GM19240 (cell line): Measurements from ENCODE around the gene PLEKHA1.

ENCODE experiments used
- DNase-seq: peaks from one replicate; pipeline ENCODE4 v3.0.0; 2011; ENCODE audit warnings: low spot score; ENCODE audit not compliant: insufficient read length

The PLEKHA1 gene

DNA sequence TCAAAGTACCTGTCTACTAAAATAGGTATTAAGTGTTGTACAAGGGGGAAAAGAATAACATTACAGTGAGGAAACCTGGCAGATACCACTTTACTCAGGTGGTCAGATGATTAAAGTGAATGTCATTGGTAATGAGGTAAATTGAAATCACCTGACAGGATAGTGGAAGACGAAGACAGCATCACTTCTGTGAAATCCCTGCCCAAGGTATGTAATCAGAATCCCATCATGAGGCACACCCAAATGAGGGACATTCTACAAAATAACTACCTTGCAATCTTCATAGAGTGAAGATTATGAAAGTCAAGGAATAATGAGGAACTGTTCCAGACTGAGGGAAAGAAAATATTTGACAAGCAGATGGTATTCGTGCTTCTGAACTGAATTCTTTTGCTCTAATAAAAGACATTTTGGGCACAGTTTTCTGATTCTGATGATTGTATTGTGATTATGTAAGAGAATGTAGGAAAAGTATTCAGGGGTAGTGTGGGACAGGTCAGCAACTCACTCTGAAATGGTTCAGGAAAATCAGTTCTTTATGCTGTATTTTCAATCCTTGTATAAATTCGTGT is 46.6 kb downstream of the PLEKHA1 start:
- no peak for DNase-seq

DNA sequence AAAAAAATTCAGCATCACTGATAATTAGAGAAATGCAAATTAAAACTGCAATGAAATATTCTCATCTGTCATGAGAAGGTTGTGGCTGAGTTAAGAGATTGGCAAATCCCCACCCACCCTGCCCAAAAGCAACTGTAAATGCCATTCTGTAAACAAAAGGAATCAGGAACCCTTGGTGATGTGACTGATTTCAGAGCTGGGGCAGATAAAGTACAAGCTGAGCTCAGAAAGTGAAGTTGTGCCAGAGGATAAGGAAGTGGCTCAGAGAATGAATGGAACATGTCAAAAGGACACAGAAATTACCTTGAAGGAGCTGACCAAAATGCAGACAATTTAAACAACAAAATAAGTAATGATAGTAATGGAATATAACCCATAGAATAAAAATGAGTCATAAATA is 47.2 kb downstream of the PLEKHA1 start:
- DNase-seq, result no peak

GRCh38 chr10:122422266-122422989 is 47.9 kb downstream of the PLEKHA1 start:
- no peak for DNase-seq

DNA sequence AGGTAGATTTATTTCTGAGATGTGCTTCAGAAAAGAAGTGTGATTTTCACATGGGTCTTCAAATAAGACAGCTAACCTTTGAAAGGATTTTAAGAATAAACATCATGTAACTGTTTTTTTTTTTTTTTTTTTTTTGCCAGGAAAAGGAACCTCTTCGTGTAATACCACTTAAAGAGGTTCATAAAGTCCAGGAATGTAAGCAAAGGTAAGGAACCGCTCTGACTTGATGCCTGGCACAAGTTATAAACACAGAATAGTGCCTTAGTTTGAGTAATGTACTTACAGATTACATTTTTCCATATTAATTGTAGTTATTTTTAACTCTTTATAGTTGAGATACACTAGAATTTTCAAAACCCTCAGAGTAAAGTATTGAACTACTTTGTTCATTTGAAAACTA is 49.6 kb downstream of the PLEKHA1 start:
- DNase-seq, result no peak

- DNase-seq, result no peak
Observed at GRCh38 chr10:122426829-122427228, 52.3 kb downstream of the PLEKHA1 start.

GRCh38 chr10:122427280-122427679 is 52.8 kb downstream of the PLEKHA1 start:
- no peak for DNase-seq

DNA sequence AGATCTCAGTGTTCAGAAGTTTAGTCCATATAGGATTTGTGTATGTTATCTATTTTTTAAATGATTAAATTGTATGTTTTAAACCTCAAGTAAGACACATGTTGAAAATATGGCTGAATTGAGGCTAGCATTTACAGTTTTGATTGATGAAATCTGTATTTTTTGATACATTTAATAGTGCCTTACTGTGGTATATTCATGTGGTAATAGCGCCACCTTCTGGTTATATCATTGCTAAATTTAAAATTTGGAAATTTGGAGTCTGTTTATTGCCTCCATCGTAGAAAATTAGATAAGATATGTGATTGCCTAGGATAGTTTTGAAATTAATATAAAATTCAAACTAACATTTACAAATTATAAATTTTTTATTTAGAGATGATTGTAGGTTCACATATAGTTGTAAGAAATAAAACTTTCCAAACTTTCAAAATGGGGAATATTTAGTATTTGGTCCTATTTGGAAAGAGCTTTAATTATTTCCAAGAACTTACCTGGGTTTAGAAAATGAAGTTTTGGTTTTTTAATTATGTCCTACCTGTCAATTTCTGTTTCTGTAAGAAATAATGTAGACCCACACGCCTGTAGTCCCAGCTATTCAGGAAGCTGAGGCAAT is 60.8 kb downstream of the PLEKHA1 start:
- DNase-seq, result no peak

GRCh38 chr10:122441961-122442360 is 67.5 kb downstream of the PLEKHA1 start:
- no peak for DNase-seq

GRCh38 chr10:122445469-122445868 is 71.0 kb downstream of the PLEKHA1 start:
- no peak for DNase-seq

- no peak for DNase-seq
Observed at GRCh38 chr10:122445904-122446303, 71.4 kb downstream of the PLEKHA1 start.

GRCh38 chr10:122446668-122447423 is 72.3 kb downstream of the PLEKHA1 start:
- DNase-seq, result no peak

DNA sequence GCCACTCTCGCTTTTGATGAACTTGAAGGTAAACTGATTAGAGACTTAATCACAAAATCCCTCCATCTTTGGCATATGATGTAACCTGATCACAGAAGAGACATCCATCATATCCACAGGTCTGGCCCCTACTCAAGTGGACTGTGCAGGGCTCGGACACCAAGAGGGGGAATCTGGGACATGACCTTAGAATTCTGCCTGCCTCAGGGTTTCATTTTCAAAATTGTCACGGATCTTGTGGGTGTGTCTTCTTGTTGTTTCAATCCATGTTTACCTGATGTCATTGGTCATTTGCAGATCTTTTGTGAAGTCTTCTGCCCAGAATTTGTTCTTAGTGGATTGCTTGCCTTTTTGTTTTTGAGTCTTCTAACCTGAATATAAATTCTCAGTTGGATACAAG is 74.1 kb downstream of the PLEKHA1 start:
- DNase-seq, result no peak

DNA sequence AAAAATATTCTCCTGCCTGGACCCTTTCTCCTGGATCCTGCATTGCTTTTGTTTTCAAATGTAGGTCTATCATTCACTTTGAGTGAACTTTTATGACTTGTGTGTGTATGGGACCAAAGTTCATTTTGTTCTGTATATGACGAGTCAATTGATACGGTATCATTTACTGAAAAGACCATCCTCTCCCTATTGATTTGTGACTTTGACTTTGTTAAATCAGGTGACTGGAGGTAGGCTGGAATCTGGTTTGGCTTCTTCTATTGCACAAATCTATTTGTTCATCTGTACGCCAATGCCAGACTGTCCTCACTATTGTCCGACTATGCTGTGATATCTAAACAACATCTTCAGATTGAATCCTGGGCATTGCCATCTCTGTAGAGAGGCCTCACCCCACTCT is 74.6 kb downstream of the PLEKHA1 start:
- DNase-seq, result no peak

- DNase-seq, result no peak
Observed at GRCh38 chr10:122450353-122450990, 76.0 kb downstream of the PLEKHA1 start.

DNA sequence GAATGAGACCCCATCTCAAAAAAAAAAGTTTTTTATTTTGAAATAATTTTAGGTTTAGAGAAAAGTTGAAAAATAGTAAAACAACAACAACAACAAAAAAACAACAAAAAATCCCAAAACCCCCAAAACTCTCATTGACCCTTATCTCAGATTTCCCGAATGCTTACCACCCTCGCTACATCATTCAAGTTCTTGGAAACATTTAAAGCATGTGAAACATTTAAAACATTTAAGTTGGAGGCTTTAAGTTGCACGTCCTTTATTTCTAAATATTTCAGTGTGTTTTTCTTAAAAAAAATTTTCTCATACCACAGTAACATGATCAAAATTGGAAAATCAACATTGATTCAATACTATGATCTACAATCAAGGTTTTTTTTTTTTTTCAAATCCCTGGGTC is 79.6 kb downstream of the PLEKHA1 start:
- DNase-seq, result no peak

GRCh38 chr10:122454603-122455080 is 80.1 kb downstream of the PLEKHA1 start, which contains the start of gene ARMS2:
Gene ARMS2 (plus strand): TSS chr10:122454653. CDS start chr10:122454728, 75 bp downstream.
- no peak for DNase-seq

DNA sequence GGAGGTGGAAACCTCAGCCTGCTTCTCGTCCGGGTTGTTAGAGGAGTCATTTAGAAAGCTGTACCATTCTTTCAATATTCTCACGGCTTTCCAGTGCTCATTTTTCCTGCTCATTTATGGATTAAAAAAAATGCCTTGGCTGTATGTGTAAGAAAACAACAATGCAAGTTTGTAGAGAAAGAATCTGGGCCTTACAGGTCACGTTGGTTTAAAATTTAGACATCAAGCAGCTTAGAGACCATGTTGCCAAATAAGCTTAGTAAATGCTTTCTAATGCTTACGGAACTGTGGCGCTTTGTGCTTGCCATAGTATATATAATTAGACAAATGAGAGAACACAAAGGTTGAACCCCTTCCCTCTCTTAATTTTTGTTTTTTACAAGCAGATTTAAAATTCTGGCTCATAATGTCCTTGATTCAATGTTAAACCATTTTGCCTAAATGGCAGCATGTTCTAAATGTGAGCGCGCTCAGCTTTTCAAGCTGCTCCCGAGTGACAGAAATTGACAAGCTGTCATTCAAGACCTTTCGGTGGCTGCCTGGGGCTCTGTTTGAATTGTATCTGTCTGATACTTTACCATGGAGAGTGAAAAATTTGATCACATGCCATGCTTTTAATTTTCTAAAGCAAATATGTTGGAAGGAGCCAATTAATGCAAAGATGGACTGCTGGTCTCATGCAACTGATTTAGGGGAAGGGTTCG is 81.0 kb downstream of the PLEKHA1 start:
- DNase-seq, result no peak

- no peak for DNase-seq
Observed at GRCh38 chr10:122457934-122458333, 83.4 kb downstream of the PLEKHA1 start.

DNA sequence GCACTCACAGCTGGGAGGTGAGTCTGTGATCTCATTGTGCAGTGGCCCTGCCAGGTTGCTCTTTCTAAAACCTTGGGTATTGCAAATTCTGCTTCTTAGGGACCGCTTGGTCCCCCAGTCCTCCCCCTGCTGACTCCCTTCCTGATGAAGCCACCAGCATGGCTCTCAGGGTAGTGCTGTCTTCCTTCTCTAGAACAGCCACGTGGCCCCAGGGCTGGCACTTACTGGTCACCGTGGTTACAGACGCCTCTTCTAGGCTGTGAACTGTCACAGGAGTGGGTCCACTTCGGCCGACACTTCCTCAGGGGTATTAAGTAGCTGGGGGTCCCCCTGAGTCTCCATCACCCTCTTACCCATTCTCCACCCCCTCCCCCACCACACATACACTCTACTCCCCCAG is 84.2 kb downstream of the PLEKHA1 start:
- no peak for DNase-seq

DNA sequence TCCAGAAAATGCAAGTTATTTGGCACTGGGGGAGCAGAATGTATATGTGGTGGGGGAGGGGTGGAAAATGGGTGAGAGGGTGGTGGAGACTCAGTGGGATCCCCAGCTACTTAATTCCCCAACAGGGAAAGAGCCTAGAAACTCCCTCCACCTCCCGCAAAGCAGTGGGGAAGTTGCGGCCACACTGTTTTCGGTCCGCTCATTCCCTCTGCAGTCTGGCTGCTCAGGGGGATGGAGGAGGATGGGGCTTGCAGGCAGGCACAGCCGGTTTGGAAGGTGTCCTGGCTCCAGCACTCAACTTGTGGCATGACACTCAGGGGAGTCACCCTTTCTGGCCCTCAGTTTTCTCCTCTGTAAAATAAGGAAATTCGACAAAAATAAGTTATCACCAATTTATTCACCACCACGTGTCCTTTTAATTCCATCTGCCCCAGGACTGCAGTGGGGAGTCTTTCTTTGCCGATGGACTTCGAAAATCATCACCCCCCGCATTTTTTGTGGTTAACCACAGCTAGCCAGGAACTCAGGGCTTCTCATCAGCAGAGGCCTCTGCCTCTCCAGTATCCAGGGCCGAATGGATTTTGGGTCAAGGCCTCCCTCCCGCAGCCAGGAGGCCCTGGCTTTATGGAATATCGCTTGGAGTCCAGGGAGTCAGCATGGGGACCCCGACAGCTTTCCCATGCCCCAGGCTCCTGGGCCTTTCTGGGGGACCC is 85.2 kb downstream of the PLEKHA1 start:
- no peak for DNase-seq
